ENCODE measurements around the gene NABP1. TPM values are rescaled to one million over a fixed set of nuclear protein-coding genes. Genes with fewer than 3 reads are reported as not detected.

NABP1 gene
- total and polyA plus RNA-seq, 4 donors, result 3.6 to 35.5 (median 18.4) TPM

- H3K9ac ChIP-seq (ENCODE audit: low read depth in 1 of 2, low read length in 2 of 2), result no peak overlapping the region
- DNase-seq (ENCODE audit: low spot score), result no peak
- WGBS, result 47% methylated on average over 6 of the region's 6 CpGs
- H3K27ac ChIP-seq (ENCODE audit: low read depth in 1 of 2, low read length in 2 of 2), result no peak overlapping the region
- TF ChIP-seq YY1 (IDR thresholded peaks at IDR 0.05), result no peak
- TF ChIP-seq HNF4A (conservative IDR thresholded peaks at IDR 0.05), result peak; percentile 36 to 41
- TF ChIP-seq RXRA (IDR thresholded peaks at IDR 0.05), result peak in 1 of 2 donors; percentile 26
- no peaks in the 10 kb centered on the region for H3K36me3 ChIP-seq (ENCODE audit: control insufficient read depth in 4 of 4, insufficient read depth in 3 of 4, low read depth in 1 of 4, low read length in 3 of 4)
- peaks cover 0 to 7% (median 0%) of the 10 kb centered on the region in 4 donors for H3K4me1 ChIP-seq (ENCODE audit: control insufficient read depth in 4 of 4, insufficient read depth in 4 of 4, low read length in 3 of 4)
- H3K27me3 ChIP-seq (ENCODE audit: control insufficient read depth in 4 of 4, insufficient read depth in 4 of 4, low read length in 3 of 4), result no peaks in the 10 kb centered on the region
- H3K9me3 ChIP-seq (ENCODE audit: control insufficient read depth in 4 of 4, low read length in 3 of 4), result no peaks in the 10 kb centered on the region
- no peak overlapping the region for H3K4me3 ChIP-seq (ENCODE audit: low read depth in 1 of 3, low read length in 3 of 3)
Observed at GRCh38 chr2:191646163-191646902, 31.6 kb upstream of the NABP1 start.

GRCh38 chr2:191649519-191649918, 28.4 kb upstream of the NABP1 start:
- WGBS, result 85% methylated on average over 2 of the region's 2 CpGs
- Histone ChIP-seq H3K9me3 (ENCODE audit: control insufficient read depth in 4 of 4, low read length in 3 of 4) (peaks cover 0 to 3% (median 0%) of the 10 kb centered on the region in 4 donors), H3K4me1 (ENCODE audit: control insufficient read depth in 4 of 4, insufficient read depth in 4 of 4, low read length in 3 of 4) (peaks cover 0 to 7% (median 0%) of the 10 kb centered on the region in 4 donors), H3K36me3 (ENCODE audit: control insufficient read depth in 4 of 4, insufficient read depth in 3 of 4, low read depth in 1 of 4, low read length in 3 of 4) (peaks cover 0 to 2% (median 0%) of the 10 kb centered on the region in 4 donors), H3K27ac (ENCODE audit: low read depth in 1 of 2, low read length in 2 of 2) (no peak overlapping the region), H3K9ac (ENCODE audit: low read depth in 1 of 2, low read length in 2 of 2) (no peak overlapping the region), H3K27me3 (ENCODE audit: control insufficient read depth in 4 of 4, insufficient read depth in 4 of 4, low read length in 3 of 4) (no peaks in the 10 kb centered on the region), H3K4me3 (ENCODE audit: low read depth in 1 of 3, low read length in 3 of 3) (no peak overlapping the region)
- TF ChIP-seq GABPA (IDR thresholded peaks at IDR 0.05 in 1 of 2, conservative IDR thresholded peaks at IDR 0.05 in 1 of 2) (no peak), FOXA1 (IDR thresholded peaks at IDR 0.05) (no peak), CTCF (IDR thresholded peaks at IDR 0.05; ENCODE audit: low read depth, low read length, missing input control) (no peak), HNF4G (IDR thresholded peaks at IDR 0.05) (no peak), ZBTB33 (IDR thresholded peaks at IDR 0.05) (no peak), YY1 (IDR thresholded peaks at IDR 0.05) (no peak), REST (IDR thresholded peaks at IDR 0.05) (no peak)
- no peak for DNase-seq (ENCODE audit: low spot score)
